Cardiac fibroblast (primary cell): Measurements from ENCODE around the gene ZNF747.

Experiments used
- DNase-seq, 2 donors: peaks; one replicate each; pipeline versions ENCODE4 v3.0.0 to v3.0.0-alpha.2; 2010; ENCODE audit warnings: low read depth in 2 of 2
- H3K4me3 ChIP-seq, 2 donors: replicated peaks in 1 of 2; 1 replicate in 1 of 2; 2 replicates in 1 of 2; pipeline ENCODE4 v1.5.1; 2011; ENCODE audit warnings: low read depth in 2 of 2, low read length in 2 of 2, mild to moderate bottlenecking in 2 of 2, moderate library complexity in 1 of 2
- TF ChIP-seq, protein P1 (sequence below): IDR thresholded peaks from one replicate; pipeline ENCODE4 v1.5.1; 2011; ENCODE audit warnings: low read depth, mild to moderate bottlenecking, low read length, inconsistent platforms

ZNF747 gene

DNA sequence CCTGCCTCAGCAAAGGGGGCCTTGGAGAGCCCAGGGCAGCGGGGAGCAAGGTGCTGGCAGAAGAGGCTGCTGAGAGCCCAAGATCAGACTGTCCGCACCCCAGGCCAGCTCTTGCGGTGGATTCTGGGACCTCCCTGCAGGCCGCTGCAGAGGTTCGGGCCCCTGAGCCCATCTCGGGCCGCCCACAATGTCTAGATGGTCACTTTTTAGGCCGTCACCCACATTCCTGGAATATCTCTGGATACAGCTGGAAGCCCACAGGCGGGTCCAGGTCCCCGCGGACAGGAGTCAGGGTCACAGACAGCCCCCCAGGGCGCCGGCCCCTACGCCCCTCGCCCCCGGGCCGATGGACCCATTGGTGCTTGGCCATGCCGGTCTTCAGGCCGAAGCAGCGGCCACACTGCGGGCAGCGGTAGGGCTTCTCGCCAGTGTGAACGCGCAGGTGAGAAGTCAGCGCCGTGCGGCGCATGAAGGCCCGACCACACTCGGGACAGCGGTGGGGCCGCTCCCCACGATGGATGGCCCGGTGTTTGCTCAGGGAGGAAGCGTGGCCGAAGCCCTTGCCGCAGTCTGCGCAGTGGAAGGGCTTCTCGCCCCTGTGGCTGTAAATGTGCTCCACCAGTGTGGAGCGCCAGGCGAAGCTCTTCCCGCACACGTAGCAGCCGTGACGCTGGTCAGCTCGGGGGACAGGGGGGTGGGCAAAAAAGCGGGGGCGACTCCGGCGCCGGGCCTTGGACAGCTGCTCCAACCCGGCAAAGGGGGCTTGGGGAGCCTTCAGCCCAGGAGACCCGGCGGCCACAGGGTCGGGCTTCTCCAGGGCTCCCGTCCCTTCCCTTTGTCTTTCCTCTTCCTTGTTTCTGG, 2.1 kb downstream of the ZNF747 start:
- TF ChIP-seq, protein P1, sequence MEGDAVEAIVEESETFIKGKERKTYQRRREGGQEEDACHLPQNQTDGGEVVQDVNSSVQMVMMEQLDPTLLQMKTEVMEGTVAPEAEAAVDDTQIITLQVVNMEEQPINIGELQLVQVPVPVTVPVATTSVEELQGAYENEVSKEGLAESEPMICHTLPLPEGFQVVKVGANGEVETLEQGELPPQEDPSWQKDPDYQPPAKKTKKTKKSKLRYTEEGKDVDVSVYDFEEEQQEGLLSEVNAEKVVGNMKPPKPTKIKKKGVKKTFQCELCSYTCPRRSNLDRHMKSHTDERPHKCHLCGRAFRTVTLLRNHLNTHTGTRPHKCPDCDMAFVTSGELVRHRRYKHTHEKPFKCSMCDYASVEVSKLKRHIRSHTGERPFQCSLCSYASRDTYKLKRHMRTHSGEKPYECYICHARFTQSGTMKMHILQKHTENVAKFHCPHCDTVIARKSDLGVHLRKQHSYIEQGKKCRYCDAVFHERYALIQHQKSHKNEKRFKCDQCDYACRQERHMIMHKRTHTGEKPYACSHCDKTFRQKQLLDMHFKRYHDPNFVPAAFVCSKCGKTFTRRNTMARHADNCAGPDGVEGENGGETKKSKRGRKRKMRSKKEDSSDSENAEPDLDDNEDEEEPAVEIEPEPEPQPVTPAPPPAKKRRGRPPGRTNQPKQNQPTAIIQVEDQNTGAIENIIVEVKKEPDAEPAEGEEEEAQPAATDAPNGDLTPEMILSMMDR, result no peak
- DNase-seq, result no peak
- H3K4me3 ChIP-seq, result no peak overlapping the region

DNA sequence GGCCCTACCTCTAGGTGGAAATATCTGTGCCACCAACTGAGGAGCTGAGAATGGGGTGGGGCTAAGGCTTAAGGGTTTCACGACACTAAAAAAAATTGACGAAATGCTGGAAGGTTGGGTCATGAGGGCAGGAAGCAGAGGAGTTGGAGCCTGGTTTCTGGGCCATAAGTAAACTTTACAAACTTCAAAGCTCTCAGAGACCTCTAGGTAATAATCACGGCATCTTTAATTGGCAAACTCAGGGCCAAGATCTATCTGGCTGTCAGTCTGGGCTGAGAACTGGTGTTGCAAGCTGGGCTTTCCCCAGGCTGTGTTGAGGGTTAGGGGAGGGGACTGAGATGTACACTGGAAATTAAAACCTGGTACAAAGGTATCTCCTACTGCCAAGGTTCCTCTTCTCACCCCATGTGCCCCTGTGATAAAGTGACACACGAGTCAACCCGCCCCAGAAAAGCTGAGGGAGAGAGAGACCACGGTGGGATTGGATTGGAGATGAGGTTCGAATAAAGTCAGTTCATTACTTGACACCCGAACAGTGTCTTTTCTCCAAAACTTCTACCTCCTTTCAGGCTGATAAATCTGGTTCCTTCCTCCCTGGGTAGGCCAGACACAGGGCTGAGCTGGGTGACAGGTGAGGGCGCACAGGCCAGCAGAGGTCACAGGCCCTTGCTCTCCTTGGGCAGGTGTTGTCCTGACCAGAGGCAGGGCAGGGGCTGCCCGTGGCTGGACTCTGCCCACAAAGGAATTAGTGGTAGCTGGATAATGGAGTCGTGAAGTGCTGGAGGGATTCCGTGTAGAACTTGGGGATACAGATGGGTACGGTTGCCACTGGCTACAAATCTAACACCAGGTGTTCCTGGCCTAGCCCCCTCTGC, 4.3 kb downstream of the ZNF747 start:
- TF ChIP-seq, protein P1, result no peak
- no peak overlapping the region for H3K4me3 ChIP-seq
- no peak for DNase-seq

- TF ChIP-seq, protein P1, result no peak
- DNase-seq, result no peak
These were observed 5.7 kb downstream of the ZNF747 start for GRCh38 chr16:30528799-30529457.

GRCh38 chr16:30527635-30528178, 7.0 kb downstream of the ZNF747 start:
- TF ChIP-seq, protein P1, result no peak
- DNase-seq, result no peak
- H3K4me3 ChIP-seq, result peak overlapping the region in 1 of 2 donors; percentile 35

More at GRCh38 chr16:30528799-30529457, 5.7 kb downstream of the ZNF747 start:
- no peak overlapping the region for H3K4me3 ChIP-seq

DNA sequence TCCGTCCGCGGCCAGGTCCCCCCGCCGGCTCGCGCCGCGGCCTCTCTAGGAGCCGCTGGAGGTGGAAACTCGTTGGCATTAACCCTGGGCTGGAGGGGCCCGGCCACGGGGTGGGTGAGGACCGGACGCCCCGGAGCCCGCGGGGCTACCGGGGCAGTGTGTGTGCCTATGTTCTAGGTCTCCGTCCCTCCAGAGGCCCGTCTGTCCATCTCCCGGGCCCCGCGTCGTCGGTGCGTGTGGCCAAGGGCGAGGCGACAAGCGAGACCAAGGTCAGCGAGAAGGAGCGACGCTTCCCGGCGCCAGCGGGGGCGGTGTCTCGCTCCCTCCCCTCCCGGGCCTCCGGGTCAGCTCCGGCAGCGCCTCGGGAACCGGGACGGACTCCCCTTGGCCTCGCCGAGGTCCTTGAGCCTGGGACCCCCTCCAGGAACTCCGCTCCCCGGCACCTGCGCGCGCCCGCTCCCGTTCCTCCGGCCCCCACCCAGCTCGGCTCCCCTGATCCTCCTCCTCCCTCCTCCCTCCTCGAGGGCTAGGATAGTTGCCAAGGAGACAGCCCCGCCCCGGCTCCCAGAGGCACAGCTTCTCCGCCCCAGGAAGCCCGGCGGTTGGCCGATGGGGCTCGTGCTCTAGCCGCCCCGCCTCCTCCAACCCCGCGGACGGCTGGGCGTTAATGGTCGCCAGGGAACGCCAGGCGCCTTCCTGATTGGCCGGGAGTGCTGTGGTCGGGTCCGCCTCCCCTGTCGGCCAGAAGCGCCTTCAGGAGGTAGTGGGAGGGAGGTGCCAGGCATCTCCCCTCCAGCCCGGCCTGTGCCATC, 7.6 kb downstream of the ZNF747 start:
- peak; percentile 98 to 99 for DNase-seq
- peak overlapping the region; percentile 67 to 76 for H3K4me3 ChIP-seq
- TF ChIP-seq, protein P1, result peak; percentile 33
